Stimulated activated CD8-positive, alpha-beta memory T cell treated with anti-CD3 and anti-CD28 coated beads, Interleukin-2, amount 100 ng/mL, for 1 hour (primary cell): Measurements from ENCODE around the gene CCNJL.
A peak's percentile ranks its signal among the peaks of the same experiment; 100 is the strongest.

Source experiments
- DNase-seq, 2 donors: peaks; one replicate each; pipeline ENCODE4 v3.0.0-alpha.2; 2020; ENCODE audit warnings: low read depth in 2 of 2

The CCNJL gene

GRCh38 chr5:160290751-160291150, 21.6 kb downstream of the CCNJL start:
- no peak for DNase-seq

GRCh38 chr5:160289721-160290120, 22.6 kb downstream of the CCNJL start:
- DNase-seq: no peak

DNA sequence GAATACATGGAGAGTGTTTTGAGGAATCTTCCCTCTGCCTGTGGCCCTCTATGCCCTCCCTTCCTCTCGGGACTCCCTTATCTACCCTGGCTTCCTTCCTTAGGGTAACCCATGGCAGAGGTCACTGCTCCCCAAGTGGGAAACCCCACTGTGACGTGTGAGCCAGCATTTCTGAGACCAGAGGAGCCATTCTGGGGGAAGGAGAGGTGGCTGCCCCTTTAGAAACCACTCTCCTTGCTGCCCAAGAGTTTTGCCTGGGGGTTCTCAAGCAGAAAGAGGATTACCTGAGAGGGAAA, 23.1 kb downstream of the CCNJL start:
- DNase-seq: no peak

GRCh38 chr5:160287378-160288051, 24.8 kb downstream of the CCNJL start:
- no peak for DNase-seq

DNA sequence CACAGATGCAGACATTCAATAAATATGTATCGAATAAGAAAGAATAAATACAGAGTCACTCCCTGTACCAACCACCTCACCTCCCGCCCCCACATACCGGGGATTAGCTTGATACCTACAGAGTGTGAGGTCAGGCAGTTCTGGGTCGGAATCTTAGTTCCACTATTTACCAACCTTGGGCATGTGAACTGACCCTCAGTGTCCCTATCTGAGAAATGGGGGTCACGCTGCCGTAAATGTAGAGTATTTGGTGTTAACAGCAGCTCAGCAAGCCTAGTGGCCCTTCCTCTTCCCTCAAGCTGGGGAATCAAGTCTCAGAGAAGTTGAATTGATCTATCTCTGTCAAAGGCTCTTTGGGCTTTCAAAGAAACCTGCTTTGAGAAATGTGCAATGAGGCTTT, 25.4 kb downstream of the CCNJL start:
- no peak for DNase-seq

GRCh38 chr5:160285316-160285715, 27.0 kb downstream of the CCNJL start:
- no peak for DNase-seq

- DNase-seq: no peak
Measured at GRCh38 chr5:160284291-160284873, 28.0 kb downstream of the CCNJL start.

DNA sequence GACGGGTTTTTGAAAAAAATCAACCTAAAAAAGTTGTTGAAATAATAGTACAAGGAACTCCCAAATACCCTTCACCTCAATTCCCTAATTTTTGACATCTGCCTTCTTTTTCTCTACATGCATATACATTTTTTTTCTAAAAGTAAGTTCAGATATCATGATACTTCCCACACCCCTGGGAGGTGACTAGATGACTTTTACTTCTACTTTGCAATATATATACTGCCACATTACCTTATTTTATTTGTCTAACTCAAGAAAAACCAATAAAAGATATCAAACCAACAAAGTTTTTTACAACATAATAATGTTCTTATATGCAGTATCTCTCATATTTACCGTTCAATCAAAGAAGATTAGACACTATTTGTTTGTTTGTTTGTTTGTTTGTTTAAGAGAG, 31.1 kb downstream of the CCNJL start:
- DNase-seq: no peak

- no peak for DNase-seq
Measured at GRCh38 chr5:160280384-160281095, 31.8 kb downstream of the CCNJL start.

GRCh38 chr5:160278343-160278742, 34.0 kb downstream of the CCNJL start:
- DNase-seq: no peak

DNA sequence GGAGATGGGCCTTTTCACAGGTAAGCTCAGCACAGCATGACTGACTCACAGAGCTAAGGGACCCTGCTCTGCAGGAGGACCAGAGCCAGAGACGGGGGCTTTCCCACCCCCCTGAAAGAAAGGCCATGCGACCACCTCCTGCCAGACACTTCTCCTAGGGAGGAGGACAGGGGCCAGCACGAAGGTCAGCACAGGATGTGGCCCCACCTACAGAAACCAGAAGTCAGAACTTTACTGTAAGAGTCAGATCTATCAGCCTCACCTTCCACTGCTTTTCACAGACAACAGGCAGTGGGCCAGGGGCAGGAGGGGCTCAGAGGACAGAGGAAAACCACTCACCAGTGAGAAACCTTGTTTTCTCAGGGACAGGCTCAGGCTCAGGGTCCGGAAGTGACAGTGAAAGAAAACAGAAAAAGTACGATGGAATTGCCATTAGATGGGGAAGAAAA, 37.9 kb downstream of the CCNJL start:
- no peak for DNase-seq

DNA sequence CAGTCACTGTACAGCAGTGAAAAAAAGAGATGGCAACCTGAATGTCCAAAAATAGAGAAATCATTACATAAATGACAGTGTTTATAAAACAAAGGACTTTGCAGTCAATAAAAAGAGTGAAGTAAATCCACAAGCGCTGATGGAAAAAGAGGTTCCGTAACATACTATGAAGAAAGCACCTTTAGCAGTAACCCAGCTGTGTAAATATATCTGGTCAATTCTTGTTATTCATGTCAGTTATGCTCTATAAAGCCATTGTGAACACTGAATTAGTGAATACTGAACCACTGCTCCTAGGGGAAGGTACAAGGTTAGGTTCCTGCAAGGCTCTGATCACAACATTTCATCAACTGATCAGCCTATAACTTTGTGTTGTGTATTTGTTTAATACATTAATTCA, 39.5 kb downstream of the CCNJL start:
- no peak for DNase-seq

DNA sequence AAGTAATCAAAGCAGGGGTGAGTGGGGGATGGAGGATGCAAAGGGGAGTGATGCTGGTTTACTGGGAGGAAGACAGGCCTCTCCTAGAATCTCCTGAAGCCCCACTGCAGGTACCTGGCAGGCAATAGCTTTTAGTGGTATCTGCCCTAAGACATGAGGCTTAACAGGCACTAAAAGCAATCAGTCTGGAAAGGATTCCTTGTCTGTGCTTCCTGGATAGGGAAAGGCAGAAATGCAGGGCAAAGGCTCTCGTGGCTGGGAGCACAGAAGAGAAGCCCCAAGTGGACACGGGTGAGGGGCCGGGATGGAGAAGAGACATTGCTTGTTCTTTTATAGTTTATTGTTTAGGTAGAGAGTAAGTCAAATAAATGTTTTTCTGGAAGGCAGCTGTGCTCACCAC, 40.1 kb downstream of the CCNJL start:
- no peak for DNase-seq

- no peak for DNase-seq
Measured at GRCh38 chr5:160271836-160272235, 40.5 kb downstream of the CCNJL start.

GRCh38 chr5:160271396-160271795, 41.0 kb downstream of the CCNJL start:
- DNase-seq: peak in 1 of 2 donors; percentile 10

- DNase-seq: no peak
Measured at GRCh38 chr5:160270704-160271103, 41.7 kb downstream of the CCNJL start.

DNA sequence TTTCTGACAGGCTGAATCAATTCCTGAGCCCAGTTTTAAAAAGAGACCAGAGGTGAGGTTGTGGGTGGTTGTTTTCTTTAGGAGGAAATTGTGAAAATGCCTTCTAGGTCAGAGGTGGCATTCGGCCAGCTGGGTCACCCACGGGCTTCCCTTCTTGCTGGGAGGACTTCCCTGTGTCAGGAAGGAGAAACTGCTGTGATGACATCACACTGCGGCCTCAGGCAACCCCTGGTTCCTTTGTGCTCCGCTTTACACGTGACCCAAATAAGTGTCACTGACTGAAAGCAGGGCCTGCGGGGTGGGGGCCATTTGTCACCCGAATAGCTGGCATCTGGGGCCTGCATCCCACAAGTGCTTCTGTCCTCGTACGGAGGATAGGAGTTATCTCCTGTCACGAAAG, 43.3 kb downstream of the CCNJL start:
- DNase-seq: no peak

GRCh38 chr5:160268121-160268520, 44.2 kb downstream of the CCNJL start:
- DNase-seq: no peak

- no peak for DNase-seq
Measured at GRCh38 chr5:160266752-160267345, 45.5 kb downstream of the CCNJL start.

DNA sequence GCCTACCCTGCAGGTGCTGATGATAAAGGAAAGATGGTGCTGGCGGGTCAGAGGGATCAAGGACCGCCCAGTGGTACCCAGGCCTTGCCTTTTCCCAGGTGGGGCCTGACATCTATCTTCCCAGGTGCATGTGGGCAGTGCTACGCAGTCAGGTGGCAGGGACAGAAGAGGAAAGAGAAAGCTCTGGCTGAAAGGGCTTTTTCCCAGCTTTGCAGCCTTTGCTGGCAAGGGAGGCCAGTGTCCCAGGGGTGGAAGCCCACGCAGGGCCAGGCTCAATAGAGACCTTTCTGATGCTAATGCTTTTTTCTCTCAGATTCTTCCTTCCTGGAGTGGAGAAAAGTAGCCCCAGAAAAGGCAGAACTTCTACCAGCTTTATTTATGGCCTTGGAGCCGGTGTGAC, 46.3 kb downstream of the CCNJL start:
- DNase-seq: no peak

DNA sequence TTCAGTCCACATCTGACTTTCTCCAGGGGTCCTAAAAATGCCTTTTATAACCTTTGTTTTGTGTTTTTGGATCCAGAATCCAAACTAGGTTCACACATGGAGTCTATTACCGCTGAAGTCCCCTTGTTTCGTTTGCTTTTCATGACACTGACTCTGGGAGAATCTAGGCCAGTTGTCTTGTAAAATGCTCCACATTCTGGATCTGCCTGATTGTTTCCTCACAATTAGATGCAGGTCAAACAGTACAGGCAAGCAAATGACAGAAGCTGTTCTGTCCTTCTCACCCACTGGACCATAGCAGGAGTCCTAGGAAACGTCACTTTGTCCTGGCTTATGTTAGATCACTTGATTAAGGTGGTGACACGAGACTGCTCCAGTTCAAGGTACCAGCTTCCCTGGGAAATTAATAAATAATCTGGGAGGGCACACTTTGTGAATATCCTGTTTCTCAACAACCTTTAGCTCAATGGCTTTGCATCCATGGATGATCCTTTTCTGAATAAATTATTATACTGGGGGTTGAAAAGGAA, 49.0 kb downstream of the CCNJL start:
- no peak for DNase-seq

DNA sequence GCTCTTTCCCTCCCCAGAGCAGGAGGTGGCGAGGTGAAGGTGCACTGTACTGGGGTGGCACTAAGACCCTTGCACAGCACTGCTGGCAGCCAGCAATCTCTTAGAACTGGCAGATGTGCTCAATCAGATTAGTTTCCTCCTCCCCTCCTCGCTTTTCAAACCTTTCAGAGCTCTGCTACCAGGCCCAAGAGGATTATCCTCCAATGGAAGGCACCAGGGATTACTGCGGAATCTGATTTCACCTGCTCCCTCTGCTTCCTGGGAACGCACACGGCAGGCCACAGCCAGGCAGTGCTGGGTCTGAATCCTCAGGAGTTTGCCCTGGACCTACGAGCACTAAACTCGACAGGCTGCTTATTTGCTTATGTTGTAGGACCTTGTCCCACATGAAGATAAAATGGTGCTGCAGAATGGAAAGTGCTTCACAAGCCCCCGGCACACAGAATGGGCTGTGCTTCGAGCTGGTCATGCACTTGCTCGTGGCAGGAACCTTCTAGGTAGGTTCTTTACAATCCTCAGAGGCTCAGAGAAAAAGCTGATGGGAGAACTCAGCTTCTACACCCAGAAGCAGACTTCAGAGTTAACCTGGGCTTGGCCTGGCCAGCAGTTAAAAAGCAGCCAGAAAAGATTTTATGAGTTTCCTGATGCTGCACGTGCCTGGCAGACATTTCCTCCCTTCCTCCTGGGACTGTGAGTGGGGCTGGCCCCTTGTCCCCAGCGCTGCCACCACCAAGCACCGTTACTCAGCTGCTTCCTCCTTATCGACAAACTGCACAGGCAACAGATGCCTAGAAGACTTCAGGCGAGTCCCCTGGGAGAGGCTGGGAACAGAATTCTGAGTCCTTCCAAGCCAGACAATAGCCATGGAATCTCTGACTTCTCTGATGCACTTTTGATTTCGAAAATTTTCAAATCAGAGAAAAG, 50.0 kb downstream of the CCNJL start:
- DNase-seq: no peak
